Endodermal cell (in vitro differentiated cells): ENCODE data around the gene LAMB3. TPM values are rescaled to one million over a fixed set of nuclear protein-coding genes. Genes with fewer than 3 reads are reported as not detected.

Experiments used
- DNase-seq: peaks from one replicate; pipeline ENCODE4 v3.0.0-alpha.2; 2017
- H3K27ac ChIP-seq: 2 replicates; pipeline ENCODE4 v1.5.1; 2013; ENCODE audit warnings: mild to moderate bottlenecking, low read depth, low read length, moderate library complexity
- H3K27me3 ChIP-seq: 2 replicates; pipeline ENCODE4 v1.6.1; 2013; ENCODE audit warnings: mild to moderate bottlenecking, low read length, moderate library complexity; ENCODE audit not compliant: insufficient read depth, control insufficient read depth, poor library complexity, severe bottlenecking
- H3K36me3 ChIP-seq: 2 replicates; pipeline ENCODE4 v1.7.0; 2013; ENCODE audit warnings: mild to moderate bottlenecking, low read length, moderate library complexity; ENCODE audit not compliant: control insufficient read depth, insufficient read depth
- H3K4me1 ChIP-seq: one replicate; pipeline ENCODE4 v1.7.0; 2013; ENCODE audit warnings: low read length; ENCODE audit not compliant: control insufficient read depth, insufficient read depth
- H3K4me3 ChIP-seq: 2 replicates; pipeline ENCODE4 v1.5.1; 2013; ENCODE audit warnings: mild to moderate bottlenecking, low read length, moderate library complexity
- H3K9ac ChIP-seq: 2 replicates; pipeline ENCODE4 v1.6.1; 2013; ENCODE audit warnings: mild to moderate bottlenecking, low read length, moderate library complexity; ENCODE audit not compliant: poor library complexity, severe bottlenecking; ENCODE audit errors: extremely low read depth
- H3K9me3 ChIP-seq: 2 replicates; pipeline ENCODE4 v1.6.1; 2013; ENCODE audit warnings: mild to moderate bottlenecking, low read length, moderate library complexity; ENCODE audit not compliant: control insufficient read depth
- H3K27ac Mint-ChIP-seq: 2 replicates; pipeline ENCODE4 v1.8.0; 2020; ENCODE audit warnings: mixed read lengths
- H3K27me3 Mint-ChIP-seq: 2 replicates; pipeline ENCODE4 v1.8.0; 2021; ENCODE audit warnings: mild to moderate bottlenecking, mixed read lengths; ENCODE audit not compliant: insufficient read depth
- H3K36me3 Mint-ChIP-seq: 2 replicates; pipeline ENCODE4 v1.8.0; 2020; ENCODE audit warnings: low read depth, mixed read lengths
- H3K4me1 Mint-ChIP-seq: 2 replicates; pipeline ENCODE4 v1.8.0; 2020; ENCODE audit warnings: mixed read lengths
- H3K4me3 Mint-ChIP-seq: 2 replicates; pipeline ENCODE4 v1.8.0; 2020; ENCODE audit warnings: mild to moderate bottlenecking, moderate library complexity, mixed read lengths
- H3K9me3 Mint-ChIP-seq: 2 replicates; pipeline ENCODE4 v1.8.0; 2020; ENCODE audit warnings: mild to moderate bottlenecking, mixed read lengths
- CTCF ChIP-seq: fragments of 200-600 bp; sonication (generic); conservative IDR thresholded peaks from 2 replicates; pipeline ENCODE4 v1.5.0; 2021; ENCODE audit warnings: antibody characterized with exemption, mild to moderate bottlenecking
- WGBS, 2 experiments: methylation state at CpG; one replicate each; pipeline versions ENCODE4 v1.1.5 to v1.1.7; 2013; ENCODE audit warnings: missing lambda C conversion rate in 2 of 2, mixed read lengths in 1 of 2; ENCODE audit not compliant: insufficient coverage in 1 of 2, insufficient read length in 1 of 2; 5-methylcytosine and 5-hydroxymethylcytosine counted together
- total RNA-seq, 2 donors: library from RNA; stranded (reverse); fragmentation: NEBNext Ultra II Directional in 1 of 2; extraction: Animal tissue kit (Norgen Biotek cat#: 25700) in 1 of 2; gene quantifications; 2 replicates in 1 of 2; 3 replicates in 1 of 2; pipeline ENCODE4 v1.2.1, GENCODE V29; 2021

LAMB3 gene
- total RNA-seq, 2 donors from 2014 or later: 0.53 to 1.9 TPM

GRCh38 chr1:209628618-209629299 is 23.5 kb downstream of the LAMB3 start:
- Histone ChIP-seq H3K9me3 (no peaks in the 10 kb centered on the region), H3K36me3 (no peaks in the 10 kb centered on the region), H3K27ac (no peak overlapping the region), H3K9ac (no peak overlapping the region), H3K27me3 (peaks cover 43% of the 10 kb centered on the region), H3K4me3 (no peak overlapping the region), H3K4me1 (no peaks in the 10 kb centered on the region)
- H3K4me3 Mint-ChIP-seq: no peak overlapping the region
- DNase-seq: no peak
- H3K27me3 Mint-ChIP-seq: peaks cover 40% of the 10 kb centered on the region
- WGBS, 2 experiments: 86 to 91% methylated on average over 6 to 7 of the region's 7 CpGs
- no peak overlapping the region for H3K27ac Mint-ChIP-seq
- no peaks in the 10 kb centered on the region for H3K4me1 Mint-ChIP-seq
- H3K36me3 Mint-ChIP-seq: no peaks in the 10 kb centered on the region
- TF ChIP-seq CTCF: no peak
- no peaks in the 10 kb centered on the region for H3K9me3 Mint-ChIP-seq

- Mint-ChIP-seq H3K27me3 (peaks cover 49% of the 10 kb centered on the region), H3K9me3 (no peaks in the 10 kb centered on the region), H3K4me1 (no peaks in the 10 kb centered on the region), H3K4me3 (no peak overlapping the region), H3K27ac (no peak overlapping the region), H3K36me3 (no peaks in the 10 kb centered on the region)
- peak; percentile 97 for TF ChIP-seq CTCF
- H3K36me3 ChIP-seq: no peaks in the 10 kb centered on the region
- H3K4me3 ChIP-seq: no peak overlapping the region
- no peaks in the 10 kb centered on the region for H3K4me1 ChIP-seq
- H3K27me3 ChIP-seq: peaks cover 52% of the 10 kb centered on the region
- no peaks in the 10 kb centered on the region for H3K9me3 ChIP-seq
- no peak overlapping the region for H3K9ac ChIP-seq
- 50 to 57% methylated on average over 12 to 16 of the region's 16 CpGs for WGBS, 2 experiments
- H3K27ac ChIP-seq: no peak overlapping the region
- DNase-seq: peak; percentile 97
These were observed 24.5 kb downstream of the LAMB3 start for GRCh38 chr1:209627732-209628196.

- Histone ChIP-seq H3K36me3 (no peaks in the 10 kb centered on the region), H3K9ac (no peak overlapping the region), H3K4me3 (no peak overlapping the region), H3K27me3 (peaks cover 52% of the 10 kb centered on the region), H3K9me3 (no peaks in the 10 kb centered on the region), H3K27ac (no peak overlapping the region), H3K4me1 (no peaks in the 10 kb centered on the region)
- TF ChIP-seq CTCF: no peak
- Mint-ChIP-seq H3K4me1 (no peaks in the 10 kb centered on the region), H3K36me3 (no peaks in the 10 kb centered on the region), H3K9me3 (no peaks in the 10 kb centered on the region), H3K27ac (peak overlapping the region; percentile 52), H3K27me3 (peaks cover 52% of the 10 kb centered on the region), H3K4me3 (no peak overlapping the region)
- 72 to 82% methylated on average over 11 to 16 of the region's 16 CpGs for WGBS, 2 experiments
- DNase-seq: no peak
These were observed 25.0 kb downstream of the LAMB3 start for GRCh38 chr1:209627027-209627731.
